ENCODE results near the gene ZBTB46.
A peak's percentile ranks its signal among the peaks of the same experiment; 100 is the strongest.
"Not testable (repeated sequence)": the region's sequence is repeated elsewhere in the genome, so short reads cannot be mapped to it uniquely, and the experiment has no call there.

Gene ZBTB46

GRCh38 chr20:63733117-63733516 is 97.9 kb downstream of the ZBTB46 start:
- TF ChIP-seq CTCF (IDR thresholded peaks at IDR 0.05; ENCODE audit: low read depth, low read length, missing control alignments) = no peak
- no peak overlapping the region for H3K4me3 ChIP-seq (ENCODE audit: low read depth, low read length)
- no peak for DNase-seq (ENCODE audit: low read depth)

- no peak for TF ChIP-seq CTCF (IDR thresholded peaks at IDR 0.05; ENCODE audit: low read depth, low read length, missing control alignments)
- no peak overlapping the region for H3K4me3 ChIP-seq (ENCODE audit: low read depth, low read length)
- no peak for DNase-seq (ENCODE audit: low read depth)
Observed at GRCh38 chr20:63732118-63733095, 98.7 kb downstream of the ZBTB46 start.

GRCh38 chr20:63731410-63731809 is 99.7 kb downstream of the ZBTB46 start:
- TF ChIP-seq CTCF (IDR thresholded peaks at IDR 0.05; ENCODE audit: low read depth, low read length, missing control alignments) = no peak
- peak overlapping the region; percentile 4; the same call in 1 of the 2 replicates for H3K4me3 ChIP-seq (ENCODE audit: low read depth, low read length)
- no peak for DNase-seq (ENCODE audit: low read depth)

DNA sequence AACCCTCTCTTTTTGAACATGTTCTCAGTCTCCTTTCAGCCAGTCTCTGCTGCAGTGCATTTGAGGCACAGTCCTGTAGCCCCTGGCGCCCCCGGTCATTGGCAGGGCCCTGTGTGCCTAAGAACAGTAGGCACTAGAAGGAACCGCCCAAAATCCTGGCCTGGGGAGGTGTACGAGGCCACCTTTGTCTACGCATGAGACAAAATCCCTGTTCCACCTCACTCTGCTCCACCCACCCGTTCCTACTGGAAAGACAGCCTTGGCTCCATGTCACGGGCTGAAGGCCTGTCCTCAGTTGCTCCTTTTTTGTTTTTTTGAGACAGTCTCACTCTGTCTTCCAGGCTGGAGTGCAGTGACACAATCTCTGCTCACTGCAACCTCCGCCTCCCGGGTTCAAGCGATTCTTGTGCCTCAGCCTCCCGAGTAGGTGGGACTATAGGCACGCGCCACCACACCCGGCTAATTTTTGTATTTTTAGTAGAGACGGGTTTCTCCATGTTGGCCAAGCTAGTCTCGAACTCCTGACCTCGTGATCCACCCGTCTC is 100.8 kb downstream of the ZBTB46 start:
- DNase-seq (ENCODE audit: low read depth); H3K4me3 ChIP-seq (ENCODE audit: low read depth, low read length): not testable (repeated sequence)

DNA sequence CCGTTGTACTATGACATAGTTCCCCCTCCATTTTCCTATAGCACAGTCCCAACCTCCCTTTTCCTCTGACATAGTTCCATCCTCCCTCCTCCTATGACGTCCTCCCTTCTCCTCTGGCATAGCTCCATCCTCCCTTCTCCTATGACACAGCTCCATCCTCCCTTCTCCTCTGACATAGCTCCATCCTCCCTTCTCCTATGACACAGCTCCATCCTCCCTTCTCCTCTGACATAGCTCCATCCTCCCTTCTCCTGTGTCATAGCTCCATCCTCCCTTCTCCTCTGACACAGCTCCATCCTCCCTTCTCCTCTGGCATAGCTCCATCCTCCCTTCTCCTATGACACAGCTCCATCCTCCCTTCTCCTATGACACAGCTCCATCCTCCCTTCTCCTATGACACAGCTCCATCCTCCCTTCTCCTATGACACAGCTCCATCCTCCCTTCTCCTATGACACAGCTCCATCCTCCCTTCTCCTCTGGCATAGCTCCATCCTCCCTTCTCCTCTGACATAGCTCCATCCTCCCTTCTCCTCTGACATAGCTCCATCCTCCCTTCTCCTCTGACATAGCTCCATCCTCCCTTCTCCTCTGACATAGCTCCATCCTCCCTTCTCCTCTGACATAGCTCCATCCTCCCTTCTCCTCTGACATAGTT is 108.0 kb downstream of the ZBTB46 start:
- H3K4me3 ChIP-seq (ENCODE audit: low read depth, low read length); DNase-seq (ENCODE audit: low read depth): not testable (repeated sequence)

GRCh38 chr20:63718996-63719395 is 112.1 kb downstream of the ZBTB46 start:
- TF ChIP-seq CTCF (IDR thresholded peaks at IDR 0.05; ENCODE audit: low read depth, low read length, missing control alignments) = no peak
- DNase-seq (ENCODE audit: low read depth) = no peak
- no peak overlapping the region for H3K4me3 ChIP-seq (ENCODE audit: low read depth, low read length)

- no peak for DNase-seq (ENCODE audit: low read depth)
- H3K4me3 ChIP-seq (ENCODE audit: low read depth, low read length) = no peak overlapping the region
- TF ChIP-seq CTCF (IDR thresholded peaks at IDR 0.05; ENCODE audit: low read depth, low read length, missing control alignments) = no peak
Observed at GRCh38 chr20:63714858-63715257, 116.2 kb downstream of the ZBTB46 start.

Data from GM12864 (cell line).